Endothelial cell of umbilical vein (primary cell): Measurements from ENCODE around the gene CD300LB. TPM values are rescaled to one million over a fixed set of nuclear protein-coding genes. Genes with fewer than 3 reads are reported as not detected.

ENCODE experiments used
- BruUV-seq: library from RNA; stranded (reverse); fragments of 400-500 nt; replicated peaks from 2 replicates; lab custom pipeline; 2021; lab: Mats Ljungman, UMichigan
- CTCF ChIA-PET: fragments of 300-600, 350-600 bp; sonication (Branson Sonifier 250); formaldehyde crosslinking; loops from one replicate; lab custom pipeline; 2021; ENCODE audit warnings: antibody characterized with exemption, inconsistent platforms; lab: Charles Lee
- POLR2A ChIA-PET: fragments of 300-600, 350-600 bp; sonication (Branson Sonifier 250); formaldehyde crosslinking; loops from one replicate; lab custom pipeline; 2021; ENCODE audit warnings: antibody characterized with exemption, inconsistent platforms; lab: Charles Lee
- DNase-seq: peaks from one replicate; pipeline ENCODE4 v3.0.0-alpha.2; 2011; ENCODE audit warnings: low read depth, low spot score
- FAIRE-seq: peaks from 2 replicates; lab custom pipeline; 2011; peaks lifted over from hg19 to GRCh38; lab: Jason Lieb, UNC
- H2AFZ ChIP-seq: 2 replicates; pipeline ENCODE4 v1.6.0; 2012; ENCODE audit warnings: low read depth, low read length, control low read depth, inconsistent platforms
- H3K27ac ChIP-seq: 2 replicates; pipeline ENCODE4 v1.5.1; 2011; ENCODE audit warnings: low read depth, mild to moderate bottlenecking, control low read depth, low read length, moderate library complexity; ENCODE audit not compliant: insufficient read depth
- H3K27me3 ChIP-seq, 2 experiments: 2 replicates each; pipeline versions ENCODE4 v1.6.0 to v1.6.1; 2011; ENCODE audit warnings: low read length in 2 of 2, mixed read lengths in 1 of 2; ENCODE audit not compliant: control insufficient read depth in 2 of 2, insufficient read depth in 2 of 2
- H3K36me3 ChIP-seq, 2 experiments: 2 replicates in 1 of 2; 3 replicates in 1 of 2; pipeline ENCODE4 v1.5.1; 2011; ENCODE audit warnings: low read length in 2 of 2, mild to moderate bottlenecking in 1 of 2, moderate library complexity in 1 of 2; ENCODE audit not compliant: control insufficient read depth in 2 of 2, insufficient read depth in 2 of 2; ENCODE audit errors: extremely low read depth in 1 of 2
- H3K4me1 ChIP-seq: 3 replicates; pipeline ENCODE4 v1.5.1; 2011; ENCODE audit warnings: mild to moderate bottlenecking, low read length; ENCODE audit not compliant: control insufficient read depth, insufficient read depth; ENCODE audit errors: extremely low read depth
- H3K4me2 ChIP-seq: 2 replicates; pipeline ENCODE4 v1.6.1; 2011; ENCODE audit warnings: low read length, control low read depth, mixed read lengths; ENCODE audit not compliant: insufficient read depth
- H3K4me3 ChIP-seq, 3 experiments: fragments of 200-600 bp in 1 of 3; sonication (generic), shearing (Covaris generic) in 1 of 3; replicated peaks in 1 of 3; 2 replicates each; pipeline ENCODE4 v1.5.1; 2011 to 2016; ENCODE audit warnings: control low read depth in 3 of 3, low read length in 3 of 3, mild to moderate bottlenecking in 2 of 3, inconsistent platforms in 1 of 3, low read depth in 1 of 3, moderate library complexity in 1 of 3; ENCODE audit not compliant: insufficient read depth in 1 of 3
- H3K79me2 ChIP-seq: 2 replicates; pipeline ENCODE4 v1.6.0; 2012; ENCODE audit warnings: low read length, inconsistent platforms; ENCODE audit not compliant: control insufficient read depth, insufficient read depth
- H3K9ac ChIP-seq: replicated peaks from 2 replicates; pipeline ENCODE3; 2011; ENCODE audit warnings: low read length, control low read depth; ENCODE audit not compliant: insufficient read depth; ENCODE audit errors: extremely low read depth
- H3K9me1 ChIP-seq: replicated peaks from 3 replicates; pipeline ENCODE4 v1.6.0; 2011; ENCODE audit warnings: mild to moderate bottlenecking, low read length; ENCODE audit not compliant: control insufficient read depth, insufficient read depth; ENCODE audit errors: extremely low read depth
- H3K9me3 ChIP-seq: replicated peaks from 2 replicates; pipeline ENCODE4 v1.5.1; 2012; ENCODE audit warnings: low read length, inconsistent platforms; ENCODE audit not compliant: control insufficient read depth, insufficient read depth
- H4K20me1 ChIP-seq: replicated peaks from 2 replicates; pipeline ENCODE3; 2011; ENCODE audit warnings: mild to moderate bottlenecking, low read length; ENCODE audit not compliant: control insufficient read depth, insufficient read depth; ENCODE audit errors: extremely low read depth
- CTCF ChIP-seq, 2 donors: IDR thresholded peaks; 1 replicate in 1 of 2; 2 replicates in 1 of 2; pipeline ENCODE4 v1.5.1; 2011; ENCODE audit warnings: low read length in 2 of 2, mild to moderate bottlenecking in 2 of 2, moderate library complexity in 2 of 2, control low read depth in 1 of 2, inconsistent platforms in 1 of 2, low read depth in 1 of 2; ENCODE audit not compliant: insufficient read depth in 1 of 2; ENCODE audit errors: extremely low read depth in 1 of 2
- EZH2 ChIP-seq: IDR thresholded peaks from 2 replicates; pipeline ENCODE4 v1.6.1; 2012; ENCODE audit warnings: borderline replicate concordance, low read depth, mild to moderate bottlenecking, moderate library complexity, low read length, inconsistent platforms; ENCODE audit not compliant: severe bottlenecking
- FOS ChIP-seq: IDR thresholded peaks from 2 replicates; pipeline ENCODE4 v1.6.1; 2011; ENCODE audit warnings: mild to moderate bottlenecking, low read length, moderate library complexity, borderline replicate concordance; ENCODE audit not compliant: insufficient read depth
- GATA2 ChIP-seq: IDR thresholded peaks from 2 replicates; pipeline ENCODE4 v1.7.0; 2011; ENCODE audit warnings: low read depth, mild to moderate bottlenecking, moderate library complexity, mixed read lengths, low read length; ENCODE audit not compliant: insufficient read length, insufficient read depth
- JUN ChIP-seq: IDR thresholded peaks from 2 replicates; pipeline ENCODE4 v1.6.1; 2011; ENCODE audit warnings: borderline replicate concordance, low read depth; ENCODE audit not compliant: insufficient read length, insufficient read depth
- MYC ChIP-seq: IDR thresholded peaks from one replicate; pipeline ENCODE4 v1.6.1; 2011; ENCODE audit warnings: mild to moderate bottlenecking, low read depth, low read length
- POLR2AphosphoS5 ChIP-seq: IDR thresholded peaks from 2 replicates; pipeline ENCODE4 v1.6.1; 2012; ENCODE audit warnings: low read depth, mild to moderate bottlenecking, control low read depth, low read length, moderate library complexity; ENCODE audit not compliant: insufficient read depth
- dilution Hi-C: fragments of 300-500 bp; cut with MboI; formaldehyde crosslinking; loops from one replicate; pipeline ENCODE4 v1.15.0; 2019; ENCODE audit warnings: low sequenced_read_pairs; ENCODE audit not compliant: extremely low pct_ligation_motif_present
- intact Hi-C: fragments of 100-400 bp; cut with micrococcal nuclease; formaldehyde crosslinking; loops from one replicate; pipeline ENCODE4 v1.10.0; 2022
- polyA plus RNA-seq, 4 experiments: library from polyadenylated mRNA; depleted of rRNA in 3 of 4; stranded (reverse) in 3 of 4; unstranded in 1 of 4; fragments of >200 nt; gene quantifications; 2 replicates each; pipeline versions ENCODE4 v1.2.1 to v1.2.3, GENCODE V29; 2011 to 2012; ENCODE audit warnings: missing spikeins in 1 of 4
- total RNA-seq: library from RNA; stranded (reverse); gene quantifications from 2 replicates; pipeline ENCODE4 v1.2.3, GENCODE V29; 2021
- TF ChIP-seq, protein P1 (sequence below): IDR thresholded peaks from 2 replicates; pipeline ENCODE4 v1.6.1; 2011; ENCODE audit not compliant: insufficient read depth, insufficient read length

The CD300LB gene
- total and polyA plus RNA-seq, 2 donors (not counting 3 experiments of a cell fraction or from before 2014, with no cell fraction given): not detected

GRCh38 chr17:74522381-74523105 is 8.7 kb downstream of the CD300LB start:
- no peaks in the 10 kb centered on the region for H3K4me1 ChIP-seq
- H3K27ac ChIP-seq: no peak overlapping the region
- no peaks in the 10 kb centered on the region for H3K36me3 ChIP-seq
- intact Hi-C loops: no loop called here
- BruUV-seq: no TSS peak
- FAIRE-seq (no peak), DNase-seq (no peak)
- H4K20me1 ChIP-seq: no peaks in the 10 kb centered on the region
- H3K9me3 ChIP-seq: peaks cover 2% of the 10 kb centered on the region
- TF ChIP-seq EZH2: no peak
- TF ChIP-seq CTCF (IDR thresholded peaks at IDR 0.05; ENCODE audit: extremely low read depth in 1 of 2, insufficient read depth in 1 of 2, low read depth in 1 of 2, low read length in 2 of 2): no peak
- TF ChIP-seq, protein P1, sequence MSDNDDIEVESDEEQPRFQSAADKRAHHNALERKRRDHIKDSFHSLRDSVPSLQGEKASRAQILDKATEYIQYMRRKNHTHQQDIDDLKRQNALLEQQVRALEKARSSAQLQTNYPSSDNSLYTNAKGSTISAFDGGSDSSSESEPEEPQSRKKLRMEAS: no peak
- TF ChIP-seq JUN: no peak
- no peak for TF ChIP-seq MYC
- no peak for TF ChIP-seq GATA2
- TF ChIP-seq FOS: no peak
- TF ChIP-seq POLR2AphosphoS5: no peak
- H3K79me2 ChIP-seq: no peaks in the 10 kb centered on the region
- CTCF ChIA-PET: no interaction called here
- POLR2A ChIA-PET: no interaction called here
- dilution Hi-C loops: no loop called here
- no peaks in the 10 kb centered on the region for H3K9me1 ChIP-seq
- no peak overlapping the region for H3K4me2 ChIP-seq
- H3K27me3 ChIP-seq: no peaks in the 10 kb centered on the region
- no peak overlapping the region for H3K9ac ChIP-seq
- H2AFZ ChIP-seq: no peak overlapping the region
- H3K4me3 ChIP-seq: no peak overlapping the region
